Breast epithelium (tissue), 3 donors: ENCODE measurements around the gene MUC12.
"Not testable (repeated sequence)": the region's sequence is repeated elsewhere in the genome, so short reads cannot be mapped to it uniquely, and the experiment has no call there.

Experiments
- CTCF ChIP-seq, 3 donors: fragments of 450-650 bp; IDR thresholded peaks; one replicate each; pipeline ENCODE4 v1.5.1; 2016 to 2017; ENCODE audit warnings: antibody characterized with exemption in 3 of 3, mild to moderate bottlenecking in 3 of 3, moderate library complexity in 3 of 3
- POLR2A ChIP-seq: fragments of 450-650 bp; IDR thresholded peaks from one replicate; pipeline ENCODE4 v1.6.1; 2016; ENCODE audit warnings: antibody characterized with exemption, mild to moderate bottlenecking, moderate library complexity
- POLR2AphosphoS5 ChIP-seq, 3 donors: sonication (generic); formaldehyde crosslinking; IDR thresholded peaks; one replicate each; pipeline ENCODE4 v1.6.1; 2017; ENCODE audit warnings: antibody characterized with exemption in 3 of 3

- TF ChIP-seq POLR2A; CTCF (IDR thresholded peaks at IDR 0.05); POLR2AphosphoS5 (IDR thresholded peaks at IDR 0.05): not testable (repeated sequence)
These were observed 15.0 kb downstream of the MUC12 start for GRCh38 chr7:100984241-100984918.
